GM19467 (cell line): Measurements from ENCODE around the gene GTF3C2.
"Not testable (repeated sequence)": the region's sequence is repeated elsewhere in the genome, so short reads cannot be mapped to it uniquely, and the experiment has no call there.

Experiments
- ATAC-seq: cut with Tn5 transposase; IDR thresholded peaks from one replicate; pipeline ENCODE4 v1.9.1; 2021; ENCODE audit warnings: mild to moderate bottlenecking, moderate library complexity; ENCODE audit not compliant: unreplicated experiment

Gene GTF3C2

GRCh38 chr2:27375513-27376099 lies 19.0 kb upstream of the GTF3C2 start:
- ATAC-seq, result no peak

GRCh38 chr2:27373567-27373966 lies 17.0 kb upstream of the GTF3C2 start:
- no peak for ATAC-seq

GRCh38 chr2:27372937-27373336 lies 16.4 kb upstream of the GTF3C2 start:
- no peak for ATAC-seq

- peak; percentile 19 for ATAC-seq
Measured at GRCh38 chr2:27370816-27371620, 14.5 kb upstream of the GTF3C2 start.

GRCh38 chr2:27370026-27370815 lies 13.7 kb upstream of the GTF3C2 start, which contains the start of the genes EIF2B4 and SNX17:
TSS of gene EIF2B4 (minus strand) at chr2:27370338. CDS start at chr2:27370314, 24 bp downstream.
TSS of gene SNX17 (plus strand) at chr2:27370616. CDS start at chr2:27370744, 128 bp downstream.
- peak; percentile 89 for ATAC-seq

GRCh38 chr2:27369471-27370025 lies 13.0 kb upstream of the GTF3C2 start:
- ATAC-seq, result no peak

- no peak for ATAC-seq
Measured at GRCh38 chr2:27363933-27364332, 7.4 kb upstream of the GTF3C2 start.

- ATAC-seq, result no peak
Measured at GRCh38 chr2:27362678-27363420, 6.3 kb upstream of the GTF3C2 start.

- peak; percentile 34 for ATAC-seq
Measured at GRCh38 chr2:27356056-27356381, 545 bp downstream of the GTF3C2 start.

- ATAC-seq, result no peak
Measured at GRCh38 chr2:27354597-27354927, 2.0 kb downstream of the GTF3C2 start.

- ATAC-seq, result no peak
Measured at GRCh38 chr2:27353762-27354596, 2.6 kb downstream of the GTF3C2 start.

- not testable (repeated sequence) for ATAC-seq
Measured at GRCh38 chr2:27353386-27353761, 3.2 kb downstream of the GTF3C2 start.

- ATAC-seq, result no peak
Measured at GRCh38 chr2:27351802-27352598, 4.6 kb downstream of the GTF3C2 start.

- ATAC-seq, result no peak
Measured at GRCh38 chr2:27350106-27350693, 6.4 kb downstream of the GTF3C2 start.

GRCh38 chr2:27347641-27348040 lies 8.9 kb downstream of the GTF3C2 start:
- ATAC-seq, result no peak

GRCh38 chr2:27336173-27336572 lies 20.4 kb downstream of the GTF3C2 start:
- no peak for ATAC-seq

- no peak for ATAC-seq
Measured at GRCh38 chr2:27335311-27335710, 21.3 kb downstream of the GTF3C2 start.

GRCh38 chr2:27324720-27325119 lies 31.8 kb downstream of the GTF3C2 start:
- no peak for ATAC-seq
